Measurements from ENCODE around the gene ANKS1B. TPM values are rescaled to one million over a fixed set of nuclear protein-coding genes. Genes with fewer than 3 reads are reported as not detected.

ANKS1B gene
- total and polyA plus RNA-seq, 7 donors, result 1.0 to 57.3 (median 30.1) TPM; not detected in 1

- Histone ChIP-seq H3K4me1 (peaks cover 0 to 37% (median 31%) of the 10 kb centered on the region in 4 donors), H3K27ac (peak overlapping the region in 2 of 4 donors; percentile 51 to 63), H3K27me3 (no peaks in the 10 kb centered on the region), H3K9me3 (peaks cover 0 to 2% (median 0%) of the 10 kb centered on the region in 4 donors), H3K4me3 (no peak overlapping the region), H3K36me3 (no peaks in the 10 kb centered on the region)
- intact Hi-C loops (cut with DNase I), result no loop called here
- WGBS, 2 donors, result 37 to 50% methylated on average over 2 of the region's 2 CpGs
- TF ChIP-seq CTCF (IDR thresholded peaks at IDR 0.05) (no peak), POLR2A (IDR thresholded peaks at IDR 0.05) (no peak), POLR2AphosphoS5 (IDR thresholded peaks at IDR 0.05) (no peak), EP300 (IDR thresholded peaks at IDR 0.05) (no peak)
- no peak for DNase-seq
These were observed 530.7 kb downstream of the ANKS1B start for GRCh38 chr12:99453836-99454538.

- WGBS, 2 donors, result 64 to 69% methylated on average over 4 of the region's 4 CpGs
- Histone ChIP-seq H3K36me3 (no peaks in the 10 kb centered on the region), H3K27me3 (no peaks in the 10 kb centered on the region), H3K4me3 (no peak overlapping the region), H3K4me1 (peaks cover 0 to 38% (median 31%) of the 10 kb centered on the region in 4 donors), H3K27ac (peak overlapping the region in 3 of 4 donors; percentile 22 to 52 (median 40)), H3K9me3 (no peaks in the 10 kb centered on the region)
- intact Hi-C loops (cut with DNase I), result no loop called here
- no peak for TF ChIP-seq POLR2AphosphoS5 (IDR thresholded peaks at IDR 0.05)
- TF ChIP-seq CTCF (IDR thresholded peaks at IDR 0.05), result no peak
- no peak for TF ChIP-seq EP300 (IDR thresholded peaks at IDR 0.05)
- TF ChIP-seq POLR2A (IDR thresholded peaks at IDR 0.05), result no peak
- DNase-seq, result no peak
These were observed 534.6 kb downstream of the ANKS1B start for GRCh38 chr12:99450036-99450630.

DNA sequence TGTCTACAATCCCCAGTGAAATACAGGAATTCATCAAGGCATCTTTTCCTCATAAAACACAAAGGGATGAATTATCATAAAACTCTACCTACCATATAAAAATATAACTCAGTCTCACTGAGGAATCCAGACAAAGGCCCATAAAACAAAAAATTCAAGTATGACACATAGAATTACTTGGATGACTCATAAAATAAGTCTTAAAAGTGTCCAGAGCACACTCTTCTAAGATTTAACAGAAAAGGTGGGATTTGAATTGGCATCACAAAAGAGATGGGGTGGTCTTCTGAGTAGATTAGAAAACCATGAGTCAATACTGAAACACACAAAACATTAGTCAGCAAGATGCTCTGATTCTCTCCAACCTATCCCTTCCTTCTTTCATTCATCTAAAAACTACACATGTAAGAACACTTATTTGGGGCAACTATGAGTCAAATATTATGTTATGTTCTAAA lies 539.8 kb downstream of the ANKS1B start:
- no peak for DNase-seq
- H3K27ac ChIP-seq, result no peak overlapping the region
- intact Hi-C loops (cut with DNase I), result no loop called here
- TF ChIP-seq POLR2AphosphoS5 (IDR thresholded peaks at IDR 0.05) (no peak), EP300 (IDR thresholded peaks at IDR 0.05) (no peak), POLR2A (IDR thresholded peaks at IDR 0.05) (no peak), CTCF (IDR thresholded peaks at IDR 0.05) (no peak)
- no peaks in the 10 kb centered on the region for H3K36me3 ChIP-seq
- no peak overlapping the region for H3K4me3 ChIP-seq
- H3K27me3 ChIP-seq, result no peaks in the 10 kb centered on the region
- no peaks in the 10 kb centered on the region for H3K9me3 ChIP-seq
- H3K4me1 ChIP-seq, result peaks cover 0 to 20% (median 4%) of the 10 kb centered on the region in 4 donors

GRCh38 chr12:99442758-99443157 lies 542.0 kb downstream of the ANKS1B start:
- DNase-seq, result no peak
- no peaks in the 10 kb centered on the region for H3K27me3 ChIP-seq
- H3K9me3 ChIP-seq, result no peaks in the 10 kb centered on the region
- intact Hi-C loops (cut with DNase I), result no loop called here
- WGBS, 2 donors, result 33 to 57% methylated on average over 3 of the region's 3 CpGs
- H3K36me3 ChIP-seq, result no peaks in the 10 kb centered on the region
- no peak overlapping the region for H3K4me3 ChIP-seq
- H3K27ac ChIP-seq, result no peak overlapping the region
- H3K4me1 ChIP-seq, result peaks cover 0 to 13% (median 0%) of the 10 kb centered on the region in 4 donors
- TF ChIP-seq CTCF (IDR thresholded peaks at IDR 0.05), result no peak
- TF ChIP-seq POLR2AphosphoS5 (IDR thresholded peaks at IDR 0.05), result no peak
- TF ChIP-seq EP300 (IDR thresholded peaks at IDR 0.05), result no peak
- no peak for TF ChIP-seq POLR2A (IDR thresholded peaks at IDR 0.05)
